NCI-H774 (cell line): ENCODE measurements around the gene ADH7.

ENCODE experiments used
- DNase-seq: peaks from one replicate; lab custom pipeline; 2025; lab: John Stamatoyannopoulos, UW

ADH7 gene

GRCh38 chr4:99435154-99435553 lies at the start of gene ADH7:
TSS of gene ADH7 (minus strand) at chr4:99435342. CDS start at chr4:99435233, 109 bp downstream.
- DNase-seq, result no peak

- DNase-seq, result no peak
Observed at GRCh38 chr4:99483636-99484035, 48.5 kb upstream of the ADH7 start.

- DNase-seq, result no peak
Observed at GRCh38 chr4:99473131-99473530, 38.0 kb upstream of the ADH7 start.

GRCh38 chr4:99471896-99472295 lies 36.8 kb upstream of the ADH7 start:
- no peak for DNase-seq

- DNase-seq, result no peak
Observed at GRCh38 chr4:99471349-99471748, 36.2 kb upstream of the ADH7 start.

GRCh38 chr4:99468889-99469288 lies 33.7 kb upstream of the ADH7 start:
- DNase-seq, result no peak

GRCh38 chr4:99467887-99468286 lies 32.7 kb upstream of the ADH7 start:
- DNase-seq, result no peak

GRCh38 chr4:99463566-99463965 lies 28.4 kb upstream of the ADH7 start:
- DNase-seq, result no peak

- peak; percentile 10 for DNase-seq
Observed at GRCh38 chr4:99462875-99463464, 27.8 kb upstream of the ADH7 start.

GRCh38 chr4:99461623-99462401 lies 26.7 kb upstream of the ADH7 start:
- no peak for DNase-seq

- DNase-seq, result no peak
Observed at GRCh38 chr4:99459546-99460042, 24.5 kb upstream of the ADH7 start.

- DNase-seq, result no peak
Observed at GRCh38 chr4:99458911-99459447, 23.8 kb upstream of the ADH7 start.

GRCh38 chr4:99457676-99458075 lies 22.5 kb upstream of the ADH7 start:
- no peak for DNase-seq

GRCh38 chr4:99457270-99457669 lies 22.1 kb upstream of the ADH7 start:
- no peak for DNase-seq

- no peak for DNase-seq
Observed at GRCh38 chr4:99447513-99447912, 12.4 kb upstream of the ADH7 start.

- DNase-seq, result no peak
Observed at GRCh38 chr4:99447079-99447478, 11.9 kb upstream of the ADH7 start.

GRCh38 chr4:99438405-99438780 lies 3.3 kb upstream of the ADH7 start:
- DNase-seq, result no peak

GRCh38 chr4:99437723-99438404 lies 2.7 kb upstream of the ADH7 start:
- DNase-seq, result peak; percentile 0

GRCh38 chr4:99436976-99437722 lies 2.0 kb upstream of the ADH7 start:
- DNase-seq, result no peak

- no peak for DNase-seq
Observed at GRCh38 chr4:99436462-99436861, 1.3 kb upstream of the ADH7 start.

GRCh38 chr4:99430106-99430505 lies 5.0 kb downstream of the ADH7 start:
- no peak for DNase-seq

- no peak for DNase-seq
Observed at GRCh38 chr4:99417125-99417524, 18.0 kb downstream of the ADH7 start.
